Lower leg skin (tissue), 4 donors: ENCODE measurements around the gene MRM3. TPM values are rescaled to one million over a fixed set of nuclear protein-coding genes. Genes with fewer than 3 reads are reported as not detected.
"Not testable (repeated sequence)": the region's sequence is repeated elsewhere in the genome, so short reads cannot be mapped to it uniquely, and the experiment has no call there.

Experiments
- DNase-seq, 2 donors: peaks; one replicate each; pipeline ENCODE4 v3.0.0-alpha.2; 2019; ENCODE audit warnings: low spot score in 2 of 2
- H3K4me3 ChIP-seq: fragments of 200-600 bp; sonication (generic); 2 replicates; pipeline ENCODE4 v1.5.1; 2017; ENCODE audit warnings: mild to moderate bottlenecking, low read depth; ENCODE audit not compliant: poor library complexity, severe bottlenecking
- POLR2A ChIP-seq, 2 donors: fragments of 450-650 bp; IDR thresholded peaks; one replicate each; pipeline ENCODE4 v1.6.1; 2016 to 2017; ENCODE audit warnings: antibody characterized with exemption in 2 of 2, mild to moderate bottlenecking in 1 of 2, moderate library complexity in 1 of 2
- WGBS, 2 donors: methylation state at CpG; one replicate each; pipeline ENCODE4 v1.1.5; 2018; 5-methylcytosine and 5-hydroxymethylcytosine counted together
- intact Hi-C: fragments of 100-400 bp; cut with DNase I; formaldehyde crosslinking; loops from one replicate; pipeline ENCODE4 v1.15.0; 2023; ENCODE audit warnings: low total_unique reads
- total RNA-seq, 4 donors: library from RNA; depleted of rRNA; stranded (reverse); fragments of >200 nt; gene quantifications; one replicate each; pipeline ENCODE4 v1.1.0, GENCODE V29; 2016
- TF ChIP-seq, protein P1 (sequence below), 3 donors: fragments of 450-650 bp; IDR thresholded peaks; one replicate each; pipeline ENCODE4 v1.5.1; 2016; ENCODE audit warnings: antibody characterized with exemption in 3 of 3, mild to moderate bottlenecking in 3 of 3, moderate library complexity in 2 of 3

Gene MRM3
- total RNA-seq, 4 donors from 2014 or later, result 28.9 to 44.9 (median 35.8) TPM

DNA sequence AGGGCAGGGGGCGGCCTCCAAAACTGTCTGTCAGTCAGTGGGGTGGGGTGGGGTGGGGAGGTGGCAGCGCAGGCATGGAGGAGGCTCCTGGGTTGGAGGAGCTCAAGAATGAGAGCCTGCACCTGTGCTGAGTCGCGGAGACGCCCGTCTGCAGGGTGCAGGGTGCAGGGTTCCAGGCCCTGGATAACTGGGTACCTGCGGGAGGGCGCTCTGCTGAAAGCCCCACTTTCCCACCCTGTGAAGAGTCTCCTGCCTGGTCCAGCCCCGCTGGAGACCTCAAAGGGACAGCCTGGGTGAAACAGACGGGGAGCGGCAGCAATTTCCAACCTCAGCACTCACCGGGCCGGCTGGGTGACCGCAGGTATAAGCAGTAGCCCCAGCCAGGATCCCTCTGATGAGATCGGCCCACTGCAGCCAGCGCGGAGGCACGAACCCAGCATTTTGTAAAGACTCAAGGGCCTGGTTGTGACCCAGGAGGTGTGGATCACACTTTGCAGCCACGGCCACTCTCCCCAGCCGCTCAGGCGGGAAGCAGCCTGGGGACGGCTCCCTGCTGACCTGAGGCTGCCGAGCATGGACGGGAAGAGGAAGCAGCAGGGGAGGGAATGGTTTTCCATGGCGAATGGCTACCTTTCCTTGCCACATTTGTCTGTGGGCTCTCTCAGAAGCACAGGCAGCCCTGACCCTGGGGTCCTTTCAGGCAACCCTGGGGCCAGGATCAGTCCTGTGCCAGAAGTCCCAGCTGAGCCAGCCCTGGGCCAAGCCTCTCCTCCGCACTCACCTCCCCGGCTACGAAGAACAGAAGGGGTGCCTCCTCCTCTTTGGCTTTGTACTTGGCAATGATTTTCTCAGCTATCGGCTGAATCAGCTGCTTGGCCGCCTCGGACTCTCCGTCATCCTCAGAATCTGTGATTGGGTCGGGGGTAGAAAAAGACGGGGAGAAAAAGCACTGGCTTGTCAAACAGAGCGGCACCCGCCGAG lies 21.0 kb downstream of the MRM3 start:
- WGBS, 2 donors, result 89 to 92% methylated on average over 33 to 36 of the region's 37 CpGs
- H3K4me3 ChIP-seq, result no peak overlapping the region
- intact Hi-C loops, result no loop called here
- no peak for TF ChIP-seq POLR2A (IDR thresholded peaks at IDR 0.05)
- TF ChIP-seq, protein P1, sequence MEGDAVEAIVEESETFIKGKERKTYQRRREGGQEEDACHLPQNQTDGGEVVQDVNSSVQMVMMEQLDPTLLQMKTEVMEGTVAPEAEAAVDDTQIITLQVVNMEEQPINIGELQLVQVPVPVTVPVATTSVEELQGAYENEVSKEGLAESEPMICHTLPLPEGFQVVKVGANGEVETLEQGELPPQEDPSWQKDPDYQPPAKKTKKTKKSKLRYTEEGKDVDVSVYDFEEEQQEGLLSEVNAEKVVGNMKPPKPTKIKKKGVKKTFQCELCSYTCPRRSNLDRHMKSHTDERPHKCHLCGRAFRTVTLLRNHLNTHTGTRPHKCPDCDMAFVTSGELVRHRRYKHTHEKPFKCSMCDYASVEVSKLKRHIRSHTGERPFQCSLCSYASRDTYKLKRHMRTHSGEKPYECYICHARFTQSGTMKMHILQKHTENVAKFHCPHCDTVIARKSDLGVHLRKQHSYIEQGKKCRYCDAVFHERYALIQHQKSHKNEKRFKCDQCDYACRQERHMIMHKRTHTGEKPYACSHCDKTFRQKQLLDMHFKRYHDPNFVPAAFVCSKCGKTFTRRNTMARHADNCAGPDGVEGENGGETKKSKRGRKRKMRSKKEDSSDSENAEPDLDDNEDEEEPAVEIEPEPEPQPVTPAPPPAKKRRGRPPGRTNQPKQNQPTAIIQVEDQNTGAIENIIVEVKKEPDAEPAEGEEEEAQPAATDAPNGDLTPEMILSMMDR (IDR thresholded peaks at IDR 0.05), result no peak
- no peak for DNase-seq

DNA sequence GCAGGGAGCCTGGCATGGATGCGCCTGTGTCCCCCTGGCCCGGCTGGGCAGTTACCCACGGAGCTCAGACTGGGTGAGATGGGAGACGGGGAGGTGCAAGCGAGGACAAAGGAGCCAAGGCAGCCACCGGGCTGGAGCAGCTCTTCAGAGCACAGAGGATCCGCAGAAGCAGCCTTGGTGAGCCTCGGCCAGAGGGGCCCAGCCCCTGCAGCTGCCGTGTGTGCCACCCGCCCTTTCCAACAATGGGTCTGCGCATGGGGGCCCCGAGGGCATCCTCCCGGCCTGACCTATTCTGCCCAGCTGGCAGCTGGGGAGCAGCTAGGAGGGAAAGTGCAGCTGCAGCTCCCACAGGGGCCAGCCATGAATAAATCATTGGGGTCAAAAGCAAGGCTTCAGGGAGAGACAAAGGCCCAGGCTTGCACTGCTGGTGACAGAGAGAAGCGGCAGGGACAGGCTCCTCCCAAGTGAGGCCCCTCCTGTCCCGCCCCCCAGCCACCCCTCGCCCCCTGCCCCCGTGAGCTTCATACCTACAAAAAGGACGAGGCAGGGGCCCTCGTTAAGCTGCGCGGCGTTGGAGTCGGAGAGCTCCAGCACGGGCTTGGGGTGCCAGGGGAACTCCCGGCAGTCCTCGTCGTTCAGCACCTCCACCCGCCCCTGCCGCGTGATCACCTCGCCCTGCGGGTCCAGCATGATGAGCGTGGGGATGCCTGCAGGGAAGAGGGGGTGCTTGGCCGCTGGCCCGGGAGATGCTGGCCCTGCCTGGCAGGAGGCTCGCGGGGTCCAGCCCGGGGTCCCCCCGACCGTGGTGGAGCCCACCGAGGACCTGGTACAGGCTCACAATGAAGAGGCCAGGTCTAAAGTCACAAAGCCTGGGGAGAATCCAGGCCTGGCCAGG lies 22.6 kb downstream of the MRM3 start:
- no peak overlapping the region for H3K4me3 ChIP-seq
- 72 to 77% methylated on average over 26 to 30 of the region's 41 CpGs for WGBS, 2 donors
- DNase-seq, result no peak
- no peak for TF ChIP-seq POLR2A (IDR thresholded peaks at IDR 0.05)
- TF ChIP-seq, protein P1 (IDR thresholded peaks at IDR 0.05), result no peak
- intact Hi-C loops, result no loop called here

DNA sequence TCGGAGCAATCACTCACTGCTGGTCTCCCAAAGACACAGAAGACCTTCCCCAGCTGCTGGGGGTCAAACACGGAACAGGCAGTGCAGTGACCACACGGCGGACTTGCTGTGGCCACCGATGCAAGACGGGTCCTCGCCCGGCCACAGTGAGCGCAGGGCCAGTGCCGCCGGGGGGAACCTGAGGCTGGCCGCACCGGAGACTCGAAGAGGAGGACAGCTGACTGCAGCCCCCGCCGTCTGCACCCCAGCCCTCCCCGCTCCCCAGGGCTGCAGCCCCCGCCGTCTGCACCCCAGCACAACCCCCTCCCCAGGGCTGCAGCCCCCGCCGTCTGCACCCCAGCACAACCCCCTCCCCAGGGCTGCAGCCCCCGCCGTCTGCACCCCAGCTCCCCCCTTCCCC lies 23.7 kb downstream of the MRM3 start:
- 91 to 93% methylated on average over 19 of the region's 23 CpGs for WGBS, 2 donors
- DNase-seq, intact Hi-C loops, H3K4me3 ChIP-seq: not testable (repeated sequence)

DNA sequence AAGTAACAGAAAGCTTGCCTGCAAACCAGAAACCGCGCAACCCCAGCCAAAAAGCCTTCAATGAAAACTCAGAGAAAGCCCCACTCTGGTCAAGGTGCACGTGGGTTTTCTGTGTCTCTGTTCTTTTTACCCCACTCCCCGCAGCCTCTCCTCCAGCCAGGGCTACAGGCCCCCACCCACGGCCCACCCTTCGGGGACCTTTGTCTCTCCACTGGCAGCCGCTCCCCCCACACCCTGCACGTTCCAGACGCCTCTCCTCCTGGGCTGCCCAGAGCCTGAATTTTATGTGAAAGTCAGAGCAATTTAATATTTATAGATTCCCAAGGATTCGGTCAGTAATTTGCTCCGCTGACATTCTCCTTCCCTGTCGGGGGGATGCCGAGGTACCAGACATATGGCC lies 24.2 kb downstream of the MRM3 start:
- whole genome bisulfite sequencing, 2 donors, result 83 to 89% methylated on average over 13 of the region's 13 CpGs
- no peak for DNase-seq
- TF ChIP-seq POLR2A (IDR thresholded peaks at IDR 0.05), result no peak
- TF ChIP-seq, protein P1 (IDR thresholded peaks at IDR 0.05), result no peak
- intact Hi-C loops, result no loop called here
- H3K4me3 ChIP-seq, result no peak overlapping the region

DNA sequence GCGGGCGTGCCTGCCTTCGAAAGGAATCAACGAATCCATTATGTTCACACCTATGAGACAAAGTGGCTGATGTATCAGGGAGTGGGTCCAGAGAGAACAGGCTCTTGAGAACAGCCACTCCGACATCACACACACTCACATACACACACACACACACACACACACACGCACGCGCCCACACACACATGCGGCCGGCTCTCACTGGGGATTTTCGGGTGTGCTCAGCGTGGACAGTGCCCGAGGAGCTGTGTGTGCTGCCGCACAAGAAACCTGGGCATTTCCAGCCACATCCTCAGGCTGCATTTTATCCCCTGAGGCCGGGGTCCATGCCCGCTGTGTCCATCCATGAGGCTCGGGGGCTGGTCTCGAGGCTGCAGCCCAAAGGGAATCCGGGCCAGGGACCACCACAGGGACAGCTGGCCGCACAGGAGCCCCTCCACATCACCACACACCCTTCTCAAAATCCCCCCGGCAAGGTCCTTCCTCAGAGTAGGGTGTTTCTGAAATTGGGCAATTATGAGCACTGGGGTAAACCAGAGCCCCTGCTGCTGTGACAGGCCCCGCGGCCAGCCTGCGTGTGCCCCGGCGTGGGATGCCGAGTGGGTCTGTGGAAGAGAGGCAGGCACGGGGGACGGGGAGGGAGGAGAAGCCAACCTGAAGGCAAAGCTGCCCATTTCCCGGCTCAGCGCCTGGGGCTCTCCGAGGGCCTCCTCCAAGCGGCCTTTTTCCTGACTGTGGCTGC lies 24.8 kb downstream of the MRM3 start:
- no peak for DNase-seq
- 86 to 89% methylated on average over 25 to 33 of the region's 33 CpGs for WGBS, 2 donors
- no peak overlapping the region for H3K4me3 ChIP-seq
- TF ChIP-seq, protein P1 (IDR thresholded peaks at IDR 0.05), result no peak
- no peak for TF ChIP-seq POLR2A (IDR thresholded peaks at IDR 0.05)
- intact Hi-C loops, result no loop called here
